H1 (cell line): ENCODE measurements around the gene RAB40A. TPM values are rescaled to one million over a fixed set of nuclear protein-coding genes. Genes with fewer than 3 reads are reported as not detected.

Experiments
- CTCF ChIA-PET: fragments of 300-600 bp; sonication (Branson Sonifier 250); formaldehyde crosslinking; loops from one replicate; lab custom pipeline; 2021; ENCODE audit not compliant: partially characterized antibody; lab: Charles Lee
- POLR2A ChIA-PET: fragments of 300-600 bp; sonication (Branson Sonifier 250); formaldehyde crosslinking; loops from one replicate; lab custom pipeline; 2021; ENCODE audit warnings: inconsistent platforms; ENCODE audit not compliant: partially characterized antibody; lab: Charles Lee
- DNase-seq, 2 experiments: peaks; one replicate each; pipeline versions ENCODE4 v3.0.0 to v3.0.0-alpha.2; 2010 to 2022; ENCODE audit warnings: low spot score in 2 of 2, low read depth in 1 of 2, mixed read lengths in 1 of 2
- FAIRE-seq: peaks from 2 replicates; lab custom pipeline; 2011; peaks lifted over from hg19 to GRCh38; lab: Jason Lieb, UNC
- H2AFZ ChIP-seq: 2 replicates; pipeline ENCODE4 v1.8.1; 2012; ENCODE audit warnings: low read length, inconsistent platforms
- H2AK5ac ChIP-seq: 2 replicates; pipeline ENCODE4 v1.6.1; 2013; ENCODE audit warnings: low read depth, low read length
- H2BK120ac ChIP-seq: replicated peaks from 2 replicates; pipeline ENCODE3; 2013; ENCODE audit warnings: low read depth, low read length, inconsistent platforms
- H2BK12ac ChIP-seq: 2 replicates; pipeline ENCODE4 v1.6.1; 2013; ENCODE audit warnings: low read depth, low read length
- H2BK15ac ChIP-seq: 2 replicates; pipeline ENCODE4 v1.6.1; 2013; ENCODE audit warnings: low read length
- H2BK20ac ChIP-seq: 2 replicates; pipeline ENCODE4 v1.6.1; 2013; ENCODE audit warnings: low read length
- H2BK5ac ChIP-seq: 2 replicates; pipeline ENCODE4 v1.6.1; 2013; ENCODE audit warnings: low read depth, low read length
- H3K14ac ChIP-seq: 2 replicates; pipeline ENCODE4 v1.6.1; 2013; ENCODE audit warnings: inconsistent platforms; ENCODE audit not compliant: insufficient read length
- H3K18ac ChIP-seq: 2 replicates; pipeline ENCODE4 v1.6.1; 2013; ENCODE audit warnings: low read length; ENCODE audit errors: extremely low read depth
- H3K23ac ChIP-seq: 2 replicates; pipeline ENCODE4 v1.6.1; 2013; ENCODE audit warnings: inconsistent platforms; ENCODE audit not compliant: insufficient read length
- H3K23me2 ChIP-seq: 2 replicates; pipeline ENCODE4 v1.6.1; 2013; ENCODE audit warnings: low read depth, low read length
- H3K27ac ChIP-seq: 2 replicates; pipeline ENCODE4 v1.6.1; 2011; ENCODE audit warnings: low read depth, low read length, inconsistent platforms
- H3K27me3 ChIP-seq, 4 experiments: replicated peaks in 1 of 4; 1 replicate in 1 of 4; 2 replicates in 3 of 4; pipeline versions ENCODE4 v1.6.1 to v1.8.1; 2011 to 2013; ENCODE audit warnings: low read length in 3 of 4, mild to moderate bottlenecking in 3 of 4, inconsistent platforms in 2 of 4, mixed read lengths in 2 of 4, moderate library complexity in 1 of 4; ENCODE audit not compliant: control insufficient read depth in 3 of 4, insufficient read depth in 3 of 4; ENCODE audit errors: extremely low read depth in 1 of 4
- H3K36me3 ChIP-seq, 4 experiments: 2 replicates each; pipeline versions ENCODE4 v1.6.1 to v1.8.1; 2011 to 2013; ENCODE audit warnings: mild to moderate bottlenecking in 4 of 4, low read length in 3 of 4, moderate library complexity in 2 of 4, control low read depth in 1 of 4, inconsistent platforms in 1 of 4; ENCODE audit not compliant: insufficient read depth in 4 of 4, control insufficient read depth in 2 of 4
- H3K4ac ChIP-seq: replicated peaks from 2 replicates; pipeline ENCODE3; 2013; ENCODE audit warnings: low read length, low read depth, mixed read lengths, inconsistent platforms; ENCODE audit not compliant: insufficient read length
- H3K4me1 ChIP-seq, 4 experiments: replicated peaks in 1 of 4; 1 replicate in 1 of 4; 2 replicates in 3 of 4; pipeline versions ENCODE4 v1.6.1 to v1.8.1; 2011 to 2013; ENCODE audit warnings: low read length in 3 of 4, inconsistent platforms in 2 of 4, mixed read lengths in 1 of 4; ENCODE audit not compliant: insufficient read depth in 4 of 4, control insufficient read depth in 3 of 4
- H3K4me2 ChIP-seq, 2 experiments: 2 replicates each; pipeline versions ENCODE4 v1.6.1 to v1.8.1; 2011 to 2013; ENCODE audit warnings: low read depth in 2 of 2, low read length in 2 of 2, control low read depth in 1 of 2, inconsistent platforms in 1 of 2, mild to moderate bottlenecking in 1 of 2; ENCODE audit not compliant: insufficient read depth in 1 of 2
- H3K4me3 ChIP-seq, 4 experiments: fragments of 200-600, 300-600 bp in 1 of 4; sonication (generic), shearing (Covaris generic), sonication (Bioruptor Twin) in 1 of 4; 2 replicates each; pipeline versions ENCODE4 v1.5.1 to v1.8.1; 2011 to 2016; ENCODE audit warnings: low read length in 4 of 4, low read depth in 3 of 4, control low read depth in 2 of 4, inconsistent platforms in 2 of 4, mild to moderate bottlenecking in 2 of 4, mixed read lengths in 1 of 4, moderate library complexity in 1 of 4; ENCODE audit not compliant: insufficient read depth in 2 of 4; ENCODE audit errors: extremely low read depth in 1 of 4
- H3K56ac ChIP-seq: replicated peaks from 2 replicates; pipeline ENCODE3; 2013; ENCODE audit warnings: low read depth, mild to moderate bottlenecking, mixed read lengths, low read length, inconsistent platforms; ENCODE audit not compliant: insufficient read length
- H3K79me1 ChIP-seq: 2 replicates; pipeline ENCODE4 v1.6.1; 2013; ENCODE audit warnings: low read depth, low read length, control low read depth
- H3K79me2 ChIP-seq, 2 experiments: 2 replicates each; pipeline versions ENCODE4 v1.6.1 to v1.8.1; 2012 to 2013; ENCODE audit warnings: low read length in 2 of 2, mild to moderate bottlenecking in 2 of 2, inconsistent platforms in 1 of 2; ENCODE audit not compliant: insufficient read depth in 2 of 2, control insufficient read depth in 1 of 2
- H3K9ac ChIP-seq, 4 experiments: replicated peaks in 1 of 4; 1 replicate in 1 of 4; 2 replicates in 3 of 4; pipeline versions ENCODE4 v1.6.1 to v1.8.1; 2011 to 2013; ENCODE audit warnings: low read depth in 3 of 4, low read length in 3 of 4, control low read depth in 2 of 4, mild to moderate bottlenecking in 2 of 4, moderate library complexity in 2 of 4, inconsistent platforms in 1 of 4; ENCODE audit errors: extremely low read depth in 1 of 4
- H3K9me3 ChIP-seq, 2 experiments: 2 replicates each; pipeline versions ENCODE4 v1.6.1 to v1.8.1; 2012 to 2013; ENCODE audit warnings: mild to moderate bottlenecking in 2 of 2, moderate library complexity in 2 of 2, control low read depth in 1 of 2, inconsistent platforms in 1 of 2, low read depth in 1 of 2, low read length in 1 of 2, mixed read lengths in 1 of 2; ENCODE audit not compliant: insufficient read depth in 2 of 2
- H4K20me1 ChIP-seq, 2 experiments: replicated peaks in 1 of 2; 2 replicates each; pipeline versions ENCODE3 to v1.8.1; 2011 to 2013; ENCODE audit warnings: inconsistent platforms in 2 of 2, low read length in 2 of 2, mild to moderate bottlenecking in 1 of 2; ENCODE audit not compliant: insufficient read depth in 2 of 2, control insufficient read depth in 1 of 2
- H4K5ac ChIP-seq: 2 replicates; pipeline ENCODE4 v1.6.1; 2013; ENCODE audit warnings: low read length, low read depth, mixed read lengths, inconsistent platforms; ENCODE audit not compliant: insufficient read length
- H4K8ac ChIP-seq: 2 replicates; pipeline ENCODE4 v1.8.0; 2013; ENCODE audit warnings: mild to moderate bottlenecking, moderate library complexity, low read length, inconsistent platforms; ENCODE audit not compliant: insufficient read depth; ENCODE audit errors: extremely low read depth
- H4K91ac ChIP-seq: replicated peaks from 2 replicates; pipeline ENCODE3; 2013; ENCODE audit warnings: low read length, mixed read lengths, inconsistent platforms; ENCODE audit not compliant: insufficient read length
- CTCF ChIP-seq, 3 experiments: IDR thresholded peaks; 1 replicate in 2 of 3; 2 replicates in 1 of 3; pipeline versions ENCODE4 v1.5.1 to v1.6.1; 2011; ENCODE audit warnings: low read length in 3 of 3, mild to moderate bottlenecking in 3 of 3, inconsistent platforms in 2 of 3, low read depth in 1 of 3, moderate library complexity in 1 of 3; ENCODE audit not compliant: insufficient read depth in 1 of 3; ENCODE audit errors: control extremely low read depth in 1 of 3
- GTF2F1 ChIP-seq: IDR thresholded peaks from 2 replicates; pipeline ENCODE4 v1.6.1; 2012; ENCODE audit warnings: low read depth, low read length, improper control_type of control experiment, borderline replicate concordance
- JUND ChIP-seq: IDR thresholded peaks from 2 replicates; pipeline ENCODE4 v1.6.1; 2011; ENCODE audit warnings: mild to moderate bottlenecking, improper control_type of control experiment, low read length
- MAFK ChIP-seq: IDR thresholded peaks from 2 replicates; pipeline ENCODE4 v1.6.1; 2012; ENCODE audit warnings: low read depth, mild to moderate bottlenecking, improper control_type of control experiment, low read length
- polyA plus RNA-seq, 7 experiments: library from polyadenylated mRNA; depleted of rRNA in 3 of 7; stranded (reverse) in 5 of 7; unstranded in 2 of 7; fragments of >200 nt in 5 of 7; fragments of 200-250 nt in 2 of 7; gene quantifications; 1 replicate in 5 of 7; 2 replicates in 1 of 7; 4 replicates in 1 of 7; pipeline versions ENCODE4 v1.2.1 to v1.2.3, GENCODE V29; 2011 to 2013; ENCODE audit warnings: missing spikeins in 2 of 7, mixed read lengths in 2 of 7
- total RNA-seq: library from RNA; stranded (reverse); fragmentation: NEBNext Ultra II Directional; extraction: Animal tissue kit (Norgen Biotek cat#: 25700); gene quantifications from 2 replicates; pipeline ENCODE4 v1.2.1, GENCODE V29; 2021

Gene RAB40A
- total and polyA plus RNA-seq, 2 of the 8 experiments (the other 6 are each of a cell fraction or from before 2014, with no cell fraction given): 0.09 to 0.21 TPM

GRCh38 chrX:103536732-103537131 lies 17.4 kb upstream of the RAB40A start:
- Histone ChIP-seq H3K27ac (no peak overlapping the region), H4K5ac (no peak overlapping the region), H2AK5ac (no peak overlapping the region), H3K27me3 (no peaks in the 10 kb centered on the region), H3K18ac (no peak overlapping the region), H3K23me2 (no peaks in the 10 kb centered on the region), H3K4me2 (no peak overlapping the region), H3K56ac (no peak overlapping the region), H4K20me1 (no peaks in the 10 kb centered on the region), H3K14ac (no peak overlapping the region), H3K23ac (no peak overlapping the region), H2AFZ (no peak overlapping the region), H4K8ac (no peak overlapping the region), H2BK20ac (no peak overlapping the region), H2BK15ac (no peak overlapping the region), H3K9ac (no peak overlapping the region), H3K9me3 (no peaks in the 10 kb centered on the region), H2BK5ac (no peak overlapping the region), H3K79me1 (no peaks in the 10 kb centered on the region), H2BK120ac (no peak overlapping the region), H2BK12ac (no peak overlapping the region), H3K4me1 (no peaks in the 10 kb centered on the region), H4K91ac (no peak overlapping the region), H3K79me2 (no peaks in the 10 kb centered on the region), H3K4me3 (no peak overlapping the region)
- POLR2A ChIA-PET: no interaction called here
- FAIRE-seq (no peak), DNase-seq (no peak)
- CTCF ChIA-PET: interaction anchor here (0.6 to 1.7 kb wide), 3 partner anchors 44 to 128 kb away, joined by 3 to 4 read pairs (median 3); no protein-coding TSS in a partner anchor
- TF ChIP-seq CTCF (IDR thresholded peaks at IDR 0.05; ENCODE audit: control extremely low read depth in 1 of 3, insufficient read depth in 1 of 3, low read depth in 1 of 3, low read length in 3 of 3) (peak in 1 of 3 experiments; percentile 7; a peak in 2 of 4 replicates), MAFK (no peak), GTF2F1 (no peak), JUND (no peak)
- TF ChIP-seq, all 59 proteins: peak for 1
- Histone ChIP-seq H3K36me3 (no peaks in the 10 kb centered on the region), H3K4ac (no peak overlapping the region)
